ENCODE measurements around the gene TEP1.

- TF ChIP-seq ZNF788 (CRISPR knock-in tag; IDR thresholded peaks at IDR 0.05; ENCODE audit: borderline replicate concordance): no peak
- no peak for TF ChIP-seq ZNF609 (CRISPR knock-in tag; IDR thresholded peaks at IDR 0.05; ENCODE audit: borderline replicate concordance)
- TF ChIP-seq, protein P1, sequence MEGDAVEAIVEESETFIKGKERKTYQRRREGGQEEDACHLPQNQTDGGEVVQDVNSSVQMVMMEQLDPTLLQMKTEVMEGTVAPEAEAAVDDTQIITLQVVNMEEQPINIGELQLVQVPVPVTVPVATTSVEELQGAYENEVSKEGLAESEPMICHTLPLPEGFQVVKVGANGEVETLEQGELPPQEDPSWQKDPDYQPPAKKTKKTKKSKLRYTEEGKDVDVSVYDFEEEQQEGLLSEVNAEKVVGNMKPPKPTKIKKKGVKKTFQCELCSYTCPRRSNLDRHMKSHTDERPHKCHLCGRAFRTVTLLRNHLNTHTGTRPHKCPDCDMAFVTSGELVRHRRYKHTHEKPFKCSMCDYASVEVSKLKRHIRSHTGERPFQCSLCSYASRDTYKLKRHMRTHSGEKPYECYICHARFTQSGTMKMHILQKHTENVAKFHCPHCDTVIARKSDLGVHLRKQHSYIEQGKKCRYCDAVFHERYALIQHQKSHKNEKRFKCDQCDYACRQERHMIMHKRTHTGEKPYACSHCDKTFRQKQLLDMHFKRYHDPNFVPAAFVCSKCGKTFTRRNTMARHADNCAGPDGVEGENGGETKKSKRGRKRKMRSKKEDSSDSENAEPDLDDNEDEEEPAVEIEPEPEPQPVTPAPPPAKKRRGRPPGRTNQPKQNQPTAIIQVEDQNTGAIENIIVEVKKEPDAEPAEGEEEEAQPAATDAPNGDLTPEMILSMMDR (CRISPR knock-in tag; IDR thresholded peaks at IDR 0.05): no peak
- no peak for TF ChIP-seq ZNF75D (CRISPR knock-in tag; IDR thresholded peaks at IDR 0.05; ENCODE audit: borderline replicate concordance)
- TF ChIP-seq, protein P2, sequence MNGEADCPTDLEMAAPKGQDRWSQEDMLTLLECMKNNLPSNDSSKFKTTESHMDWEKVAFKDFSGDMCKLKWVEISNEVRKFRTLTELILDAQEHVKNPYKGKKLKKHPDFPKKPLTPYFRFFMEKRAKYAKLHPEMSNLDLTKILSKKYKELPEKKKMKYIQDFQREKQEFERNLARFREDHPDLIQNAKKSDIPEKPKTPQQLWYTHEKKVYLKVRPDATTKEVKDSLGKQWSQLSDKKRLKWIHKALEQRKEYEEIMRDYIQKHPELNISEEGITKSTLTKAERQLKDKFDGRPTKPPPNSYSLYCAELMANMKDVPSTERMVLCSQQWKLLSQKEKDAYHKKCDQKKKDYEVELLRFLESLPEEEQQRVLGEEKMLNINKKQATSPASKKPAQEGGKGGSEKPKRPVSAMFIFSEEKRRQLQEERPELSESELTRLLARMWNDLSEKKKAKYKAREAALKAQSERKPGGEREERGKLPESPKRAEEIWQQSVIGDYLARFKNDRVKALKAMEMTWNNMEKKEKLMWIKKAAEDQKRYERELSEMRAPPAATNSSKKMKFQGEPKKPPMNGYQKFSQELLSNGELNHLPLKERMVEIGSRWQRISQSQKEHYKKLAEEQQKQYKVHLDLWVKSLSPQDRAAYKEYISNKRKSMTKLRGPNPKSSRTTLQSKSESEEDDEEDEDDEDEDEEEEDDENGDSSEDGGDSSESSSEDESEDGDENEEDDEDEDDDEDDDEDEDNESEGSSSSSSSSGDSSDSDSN (CRISPR knock-in tag; IDR thresholded peaks at IDR 0.05): no peak
- no peak for TF ChIP-seq ZNF605 (CRISPR knock-in tag; IDR thresholded peaks at IDR 0.05)
- no peak for TF ChIP-seq CEBPB (IDR thresholded peaks at IDR 0.05; ENCODE audit: borderline replicate concordance, low read depth, low read length)
These were observed 47.3 kb upstream of the TEP1 start for GRCh38 chr14:20460458-20461224.
